ENCODE measurements around the gene GALNT15.

Gene GALNT15, protein sequence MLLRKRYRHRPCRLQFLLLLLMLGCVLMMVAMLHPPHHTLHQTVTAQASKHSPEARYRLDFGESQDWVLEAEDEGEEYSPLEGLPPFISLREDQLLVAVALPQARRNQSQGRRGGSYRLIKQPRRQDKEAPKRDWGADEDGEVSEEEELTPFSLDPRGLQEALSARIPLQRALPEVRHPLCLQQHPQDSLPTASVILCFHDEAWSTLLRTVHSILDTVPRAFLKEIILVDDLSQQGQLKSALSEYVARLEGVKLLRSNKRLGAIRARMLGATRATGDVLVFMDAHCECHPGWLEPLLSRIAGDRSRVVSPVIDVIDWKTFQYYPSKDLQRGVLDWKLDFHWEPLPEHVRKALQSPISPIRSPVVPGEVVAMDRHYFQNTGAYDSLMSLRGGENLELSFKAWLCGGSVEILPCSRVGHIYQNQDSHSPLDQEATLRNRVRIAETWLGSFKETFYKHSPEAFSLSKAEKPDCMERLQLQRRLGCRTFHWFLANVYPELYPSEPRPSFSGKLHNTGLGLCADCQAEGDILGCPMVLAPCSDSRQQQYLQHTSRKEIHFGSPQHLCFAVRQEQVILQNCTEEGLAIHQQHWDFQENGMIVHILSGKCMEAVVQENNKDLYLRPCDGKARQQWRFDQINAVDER

DNA sequence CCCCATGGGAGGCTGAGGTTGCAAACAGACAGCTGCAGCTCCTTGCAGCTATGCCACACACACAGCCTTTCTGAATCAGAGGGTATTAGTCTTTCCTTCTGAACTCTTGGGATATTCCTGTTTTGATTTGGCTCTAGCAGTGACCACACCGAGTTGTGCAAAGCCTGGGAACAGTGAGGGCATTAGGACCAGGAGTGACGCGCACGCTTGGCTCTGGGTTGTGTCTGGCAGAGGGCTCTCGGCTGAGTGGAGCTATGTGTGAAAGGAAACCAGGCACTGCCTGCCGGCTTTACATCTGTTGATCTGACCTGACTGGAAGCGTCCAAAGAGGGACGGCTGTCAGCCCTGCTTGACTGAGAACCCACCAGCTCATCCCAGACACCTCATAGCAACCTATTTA, at the start of gene GALNT15:
GALNT15 (plus strand) TSS at position 292 of the 400 bp plus-strand sequence. CDS start 472 bp downstream, outside the sequence.
- in situ Hi-C loops (cut with MboI; ENCODE audit: low sequenced_read_pairs, unreplicated experiment) = no loop called here
- DNase-seq (ENCODE audit: low spot score) = no peak
- TF ChIP-seq, protein P1, sequence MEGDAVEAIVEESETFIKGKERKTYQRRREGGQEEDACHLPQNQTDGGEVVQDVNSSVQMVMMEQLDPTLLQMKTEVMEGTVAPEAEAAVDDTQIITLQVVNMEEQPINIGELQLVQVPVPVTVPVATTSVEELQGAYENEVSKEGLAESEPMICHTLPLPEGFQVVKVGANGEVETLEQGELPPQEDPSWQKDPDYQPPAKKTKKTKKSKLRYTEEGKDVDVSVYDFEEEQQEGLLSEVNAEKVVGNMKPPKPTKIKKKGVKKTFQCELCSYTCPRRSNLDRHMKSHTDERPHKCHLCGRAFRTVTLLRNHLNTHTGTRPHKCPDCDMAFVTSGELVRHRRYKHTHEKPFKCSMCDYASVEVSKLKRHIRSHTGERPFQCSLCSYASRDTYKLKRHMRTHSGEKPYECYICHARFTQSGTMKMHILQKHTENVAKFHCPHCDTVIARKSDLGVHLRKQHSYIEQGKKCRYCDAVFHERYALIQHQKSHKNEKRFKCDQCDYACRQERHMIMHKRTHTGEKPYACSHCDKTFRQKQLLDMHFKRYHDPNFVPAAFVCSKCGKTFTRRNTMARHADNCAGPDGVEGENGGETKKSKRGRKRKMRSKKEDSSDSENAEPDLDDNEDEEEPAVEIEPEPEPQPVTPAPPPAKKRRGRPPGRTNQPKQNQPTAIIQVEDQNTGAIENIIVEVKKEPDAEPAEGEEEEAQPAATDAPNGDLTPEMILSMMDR (IDR thresholded peaks at IDR 0.05; ENCODE audit: borderline replicate concordance, control extremely low read depth, extremely low read depth, insufficient read depth, missing control alignments) = no peak

DNA sequence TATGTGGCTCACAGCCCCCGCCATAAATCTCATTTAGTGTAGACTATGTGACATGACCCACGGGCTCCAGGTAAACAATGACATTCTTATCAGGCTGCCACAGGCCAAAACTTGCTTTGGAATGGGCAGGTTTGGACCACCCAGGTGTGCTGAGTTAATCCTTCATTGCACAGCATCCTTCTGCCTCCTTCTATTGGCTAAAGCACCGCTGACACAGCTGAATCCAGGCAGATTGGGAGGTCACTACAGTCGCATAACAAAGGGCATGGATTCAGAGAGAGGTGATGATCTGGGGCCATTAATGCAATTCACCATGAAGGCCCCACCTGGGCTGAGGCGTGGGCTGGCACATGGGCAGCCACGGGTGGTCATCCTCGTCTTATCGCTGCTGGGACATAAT, 47.8 kb upstream of the GALNT15 start:
- in situ Hi-C loops (cut with MboI; ENCODE audit: low sequenced_read_pairs, unreplicated experiment) = no loop called here

DNA sequence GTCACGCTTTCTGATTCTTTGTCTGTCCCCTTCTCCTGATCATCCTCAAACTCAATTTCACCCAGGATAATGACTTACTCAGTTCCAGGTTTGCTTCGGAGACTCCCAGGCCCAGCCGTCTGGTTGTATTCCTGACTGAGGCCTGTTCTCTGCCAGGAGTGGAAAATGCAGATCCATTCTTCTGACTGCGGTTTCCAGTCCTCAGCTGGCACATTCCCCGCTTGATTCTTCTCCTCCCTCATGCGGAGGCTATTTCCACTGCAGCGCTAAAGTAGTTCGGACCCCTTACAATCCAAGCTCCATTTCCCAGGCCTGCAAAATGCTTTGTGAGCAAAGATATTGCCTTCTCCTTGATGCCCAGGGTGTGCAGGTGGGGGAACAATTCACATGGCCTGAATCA, 47.2 kb upstream of the GALNT15 start:
- in situ Hi-C loops (cut with MboI; ENCODE audit: low sequenced_read_pairs, unreplicated experiment) = no loop called here
- TF ChIP-seq, protein P1 (IDR thresholded peaks at IDR 0.05; ENCODE audit: borderline replicate concordance, control extremely low read depth, extremely low read depth, insufficient read depth, missing control alignments) = no peak
- DNase-seq (ENCODE audit: low spot score) = no peak

More for the DNA sequence above, 47.8 kb upstream of the GALNT15 start:
- no peak for DNase-seq (ENCODE audit: low spot score)
- TF ChIP-seq, protein P1 (IDR thresholded peaks at IDR 0.05; ENCODE audit: borderline replicate concordance, control extremely low read depth, extremely low read depth, insufficient read depth, missing control alignments) = no peak

DNA sequence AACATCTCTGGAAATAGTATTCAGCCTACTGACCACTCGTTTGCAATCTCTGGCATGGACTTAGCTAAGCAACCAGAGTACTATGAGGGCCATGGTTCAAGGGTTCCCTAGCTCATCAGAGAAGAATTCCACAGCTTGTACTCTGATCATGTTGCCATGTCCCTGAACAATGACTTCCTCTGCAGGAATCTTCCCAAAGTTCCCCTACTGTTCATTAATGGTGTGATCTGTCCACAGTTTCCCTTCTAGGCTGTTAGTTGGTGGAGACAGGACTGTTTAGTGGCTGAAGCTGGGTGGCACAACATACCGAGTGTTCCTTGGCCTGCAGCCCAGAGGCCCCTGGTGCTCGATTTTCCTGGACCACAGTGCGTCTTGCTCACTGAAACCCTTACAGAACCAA, 44.4 kb upstream of the GALNT15 start:
- in situ Hi-C loops (cut with MboI; ENCODE audit: low sequenced_read_pairs, unreplicated experiment) = no loop called here
- DNase-seq (ENCODE audit: low spot score) = no peak
- TF ChIP-seq, protein P1 (IDR thresholded peaks at IDR 0.05; ENCODE audit: borderline replicate concordance, control extremely low read depth, extremely low read depth, insufficient read depth, missing control alignments) = no peak

DNA sequence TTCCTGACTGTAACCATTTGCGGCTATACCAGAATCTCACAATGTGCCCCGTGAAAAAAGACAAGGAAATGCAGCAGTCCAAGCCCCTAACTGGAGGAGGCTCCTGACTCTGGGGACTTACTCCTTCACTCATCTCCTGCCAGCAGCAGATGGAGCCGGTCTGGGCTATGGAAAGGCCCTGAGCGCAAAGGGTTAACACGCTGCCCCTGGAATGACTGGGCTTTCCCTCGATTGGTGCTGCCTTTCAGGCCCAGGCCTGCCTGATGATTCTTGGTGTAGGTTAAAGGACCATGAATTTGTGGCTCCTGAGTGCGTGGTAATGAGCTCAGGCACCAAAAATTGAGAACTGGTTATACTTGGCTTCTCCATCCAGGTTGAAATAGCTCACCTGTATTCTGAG, 42.3 kb upstream of the GALNT15 start:
- in situ Hi-C loops (cut with MboI; ENCODE audit: low sequenced_read_pairs, unreplicated experiment) = no loop called here
- DNase-seq (ENCODE audit: low spot score) = no peak
- TF ChIP-seq, protein P1 (IDR thresholded peaks at IDR 0.05; ENCODE audit: borderline replicate concordance, control extremely low read depth, extremely low read depth, insufficient read depth, missing control alignments) = no peak

DNA sequence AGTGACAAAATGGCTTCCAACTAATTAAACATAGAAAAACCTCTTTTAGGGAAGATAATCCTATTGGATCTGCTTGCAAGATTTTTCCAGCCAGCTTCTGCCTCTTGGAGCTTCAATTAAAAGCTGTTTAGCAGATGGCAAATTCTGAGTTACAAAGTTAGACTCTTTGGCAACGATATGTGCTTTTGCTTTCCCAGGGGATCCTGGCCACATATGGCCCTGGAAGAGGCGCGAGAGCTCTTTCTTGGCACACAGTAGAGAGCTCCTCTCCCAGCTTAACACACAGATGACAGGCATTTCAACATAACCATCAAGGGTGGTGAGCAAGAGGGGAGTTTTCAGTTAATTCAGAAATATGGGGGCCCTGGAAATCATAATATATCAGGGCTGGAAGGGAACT, 41.6 kb upstream of the GALNT15 start:
- TF ChIP-seq, protein P1 (IDR thresholded peaks at IDR 0.05; ENCODE audit: borderline replicate concordance, control extremely low read depth, extremely low read depth, insufficient read depth, missing control alignments) = no peak
- no peak for DNase-seq (ENCODE audit: low spot score)
- in situ Hi-C loops (cut with MboI; ENCODE audit: low sequenced_read_pairs, unreplicated experiment) = no loop called here
